ENCODE data around the gene ING5. TPM values are rescaled to one million over a fixed set of nuclear protein-coding genes. Genes with fewer than 3 reads are reported as not detected.

The ING5 gene
- total RNA-seq, 1 experiment from 2014 or later: 34.4 TPM

DNA sequence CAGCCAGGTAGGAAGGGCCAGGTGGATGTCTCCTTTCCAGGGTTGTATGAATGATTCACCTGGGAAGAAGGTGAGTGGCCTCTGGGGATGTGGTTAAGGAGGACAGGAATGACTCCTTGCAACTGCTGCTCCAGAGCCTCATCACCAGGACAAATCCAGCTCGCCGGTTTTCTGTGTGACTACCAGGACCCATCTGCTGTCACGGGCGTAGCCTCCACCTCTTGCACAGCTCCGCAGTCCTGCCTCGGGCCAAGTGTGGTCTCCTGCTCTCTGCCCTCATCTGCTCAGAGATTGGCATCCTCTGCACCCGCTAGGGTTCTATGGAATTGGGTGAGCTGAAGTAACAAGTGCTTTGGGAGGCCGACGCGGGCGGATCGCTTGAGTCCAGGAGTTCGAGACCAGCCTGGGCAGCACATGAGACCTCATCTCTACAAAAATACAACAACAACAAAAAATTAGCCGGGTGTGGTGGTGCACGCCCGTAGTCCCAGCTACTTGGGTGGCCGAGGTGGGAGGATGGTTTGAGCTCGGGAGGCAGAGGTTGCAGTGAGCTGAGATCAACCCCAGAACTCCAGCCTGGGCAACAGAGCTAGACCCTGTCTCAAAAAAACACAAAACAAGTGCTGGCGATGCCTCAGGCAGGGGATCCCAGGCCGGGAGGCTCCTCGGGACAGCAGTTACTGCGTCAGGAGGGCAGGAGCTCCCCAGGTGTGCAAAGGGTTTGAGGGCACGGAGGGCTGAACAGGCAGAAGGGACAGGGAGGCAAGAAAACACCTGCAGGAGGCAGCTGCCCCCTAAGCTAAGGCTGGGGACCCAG, 31.8 kb downstream of the ING5 start:
- no peaks in the 10 kb centered on the region for H3K9me3 ChIP-seq (ENCODE audit: low read length)
- peak overlapping the region; percentile 90 for H3K4me2 ChIP-seq (ENCODE audit: low read depth, low read length, poor library complexity, severe bottlenecking)
- no peaks in the 10 kb centered on the region for H4K20me1 ChIP-seq (ENCODE audit: insufficient read depth, low read depth, low read length)
- H3K36me3 ChIP-seq (ENCODE audit: insufficient read depth, low read length): no peaks in the 10 kb centered on the region
- no peaks in the 10 kb centered on the region for H3K27me3 ChIP-seq (ENCODE audit: low read length)
- peak; percentile 43 for DNase-seq
- H3K9me2 ChIP-seq (replicated peaks; ENCODE audit: insufficient read depth, low read length): no peaks in the 10 kb centered on the region
- peaks cover 38% of the 10 kb centered on the region for H3K79me2 ChIP-seq (ENCODE audit: low read length)
- H3K9ac ChIP-seq (ENCODE audit: low read length): peak overlapping the region; percentile 67
- H3K4me1 ChIP-seq (ENCODE audit: low read length): peaks cover 14% of the 10 kb centered on the region
- H3K4me3 ChIP-seq (ENCODE audit: low read length): peak overlapping the region; percentile 97
- peak overlapping the region; percentile 74 for H2AFZ ChIP-seq (ENCODE audit: low read length)
- no peak overlapping the region for H3K27ac ChIP-seq (ENCODE audit: low read length)

DNA sequence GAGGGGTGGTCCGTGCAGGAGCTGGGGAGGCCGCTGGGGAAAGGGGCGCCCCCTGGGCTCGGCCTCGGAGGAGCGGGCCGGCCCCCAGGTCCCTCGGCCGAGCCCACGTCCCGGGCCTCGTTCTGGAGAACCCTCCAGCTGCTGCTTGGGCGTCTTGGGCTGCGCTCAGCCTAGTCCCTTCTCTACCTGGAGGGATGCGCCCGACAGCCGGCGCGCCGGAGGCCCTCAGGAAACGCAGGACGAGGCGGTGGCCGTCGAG, 32.3 kb downstream of the ING5 start:
- Histone ChIP-seq H3K4me3 (ENCODE audit: low read length) (peak overlapping the region; percentile 97), H3K9me2 (replicated peaks; ENCODE audit: insufficient read depth, low read length) (no peaks in the 10 kb centered on the region), H3K27ac (ENCODE audit: low read length) (no peak overlapping the region), H4K20me1 (ENCODE audit: insufficient read depth, low read depth, low read length) (no peaks in the 10 kb centered on the region), H3K27me3 (ENCODE audit: low read length) (no peaks in the 10 kb centered on the region), H2AFZ (ENCODE audit: low read length) (peak overlapping the region; percentile 74), H3K36me3 (ENCODE audit: insufficient read depth, low read length) (no peaks in the 10 kb centered on the region), H3K4me2 (ENCODE audit: low read depth, low read length, poor library complexity, severe bottlenecking) (peak overlapping the region; percentile 90), H3K9me3 (ENCODE audit: low read length) (no peaks in the 10 kb centered on the region), H3K9ac (ENCODE audit: low read length) (peak overlapping the region; percentile 67), H3K4me1 (ENCODE audit: low read length) (peaks cover 14% of the 10 kb centered on the region), H3K79me2 (ENCODE audit: low read length) (peaks cover 43% of the 10 kb centered on the region)
- DNase-seq: no peak

DNA sequence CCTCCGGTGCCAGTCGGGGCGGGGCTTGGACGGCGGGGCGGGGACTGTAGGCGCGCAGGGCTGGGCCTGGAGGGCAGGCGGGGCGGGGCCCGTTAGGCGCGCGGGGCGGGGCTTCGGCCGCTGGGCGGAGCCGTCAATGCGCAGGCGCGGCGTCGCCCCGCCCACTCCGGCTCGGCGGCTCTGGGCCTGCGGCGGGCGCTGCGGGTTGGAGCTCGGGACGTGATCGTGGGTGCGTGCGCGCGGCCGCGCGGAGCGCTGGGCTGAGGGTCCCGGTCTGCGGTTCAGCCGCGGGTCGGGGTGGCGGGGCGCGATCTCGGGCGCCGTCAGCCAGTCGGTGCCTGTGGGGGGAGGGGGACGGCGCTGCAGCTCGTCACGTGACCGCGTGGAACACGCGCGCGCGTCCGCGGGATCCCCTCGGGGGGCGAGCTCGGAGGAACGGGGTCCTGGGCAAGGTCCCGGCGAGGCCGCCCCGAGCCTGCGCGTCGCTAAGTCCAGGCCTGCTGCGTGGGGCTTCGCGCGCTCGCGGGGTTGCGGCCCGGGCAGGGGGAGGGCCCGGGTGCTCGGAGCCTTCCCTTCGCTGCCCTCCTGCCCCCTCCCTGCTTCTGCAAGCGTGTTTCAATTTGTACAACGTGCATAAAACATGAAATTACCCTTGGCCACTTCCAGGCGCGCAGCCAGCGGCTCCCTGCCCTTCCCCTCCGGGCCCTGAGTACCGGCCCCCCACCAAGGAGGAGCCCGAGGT, 32.8 kb downstream of the ING5 start, which contains the start of gene D2HGDH:
D2HGDH (plus strand) TSS at position 164 of the 742 bp plus-strand sequence. CDS start 595 bp downstream, outside the sequence.
- Histone ChIP-seq H3K79me2 (ENCODE audit: low read length) (peaks cover 48% of the 10 kb centered on the region), H3K9ac (ENCODE audit: low read length) (peak within 1 kb of the TSS; percentile 99), H3K9me2 (replicated peaks; ENCODE audit: insufficient read depth, low read length) (no peaks in the 10 kb centered on the region), H3K4me1 (ENCODE audit: low read length) (peaks cover 14% of the 10 kb centered on the region), H3K27ac (ENCODE audit: low read length) (peak within 1 kb of the TSS; percentile 67), H4K20me1 (ENCODE audit: insufficient read depth, low read depth, low read length) (no peaks in the 10 kb centered on the region), H3K4me2 (ENCODE audit: low read depth, low read length, poor library complexity, severe bottlenecking) (peak within 1 kb of the TSS; percentile 90), H2AFZ (ENCODE audit: low read length) (peak within 1 kb of the TSS; percentile 74), H3K9me3 (ENCODE audit: low read length) (no peaks in the 10 kb centered on the region), H3K4me3 (ENCODE audit: low read length) (peak within 1 kb of the TSS; percentile 97), H3K36me3 (ENCODE audit: insufficient read depth, low read length) (no peaks in the 10 kb centered on the region), H3K27me3 (ENCODE audit: low read length) (no peaks in the 10 kb centered on the region)
- DNase-seq: peak; percentile 95

DNA sequence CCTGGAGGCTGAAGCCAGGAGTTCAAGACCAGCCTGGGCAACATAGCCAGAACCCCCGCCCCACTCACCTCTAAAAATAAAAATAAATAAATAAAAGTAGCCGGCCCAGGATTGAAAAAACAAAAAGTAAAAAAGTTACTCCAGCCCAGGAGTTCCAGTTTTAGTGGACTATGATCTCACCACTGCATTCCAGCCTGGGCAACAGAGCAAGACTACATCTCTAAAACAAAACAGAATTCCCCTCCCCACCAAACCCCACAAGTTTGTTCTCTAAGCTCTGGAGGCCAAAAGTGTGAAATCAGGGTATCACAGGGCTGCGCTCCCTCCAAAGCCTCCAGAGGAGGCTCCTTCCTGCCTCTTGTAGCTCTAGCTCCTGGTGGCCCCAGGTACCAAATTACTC, 34.3 kb downstream of the ING5 start:
- Histone ChIP-seq H3K9me2 (replicated peaks; ENCODE audit: insufficient read depth, low read length) (no peaks in the 10 kb centered on the region), H3K27me3 (ENCODE audit: low read length) (no peaks in the 10 kb centered on the region), H3K4me1 (ENCODE audit: low read length) (peaks cover 14% of the 10 kb centered on the region), H3K27ac (ENCODE audit: low read length) (no peak overlapping the region), H3K9me3 (ENCODE audit: low read length) (no peaks in the 10 kb centered on the region), H4K20me1 (ENCODE audit: insufficient read depth, low read depth, low read length) (no peaks in the 10 kb centered on the region), H3K9ac (ENCODE audit: low read length) (peak overlapping the region; percentile 99; the same call in 1 of the 2 replicates), H2AFZ (ENCODE audit: low read length) (no peak overlapping the region), H3K36me3 (ENCODE audit: insufficient read depth, low read length) (no peaks in the 10 kb centered on the region), H3K4me3 (ENCODE audit: low read length) (peak overlapping the region; percentile 97; the same call in 1 of the 2 replicates), H3K4me2 (ENCODE audit: low read depth, low read length, poor library complexity, severe bottlenecking) (peak overlapping the region; percentile 90), H3K79me2 (ENCODE audit: low read length) (peaks cover 55% of the 10 kb centered on the region)
- no peak for DNase-seq

DNA sequence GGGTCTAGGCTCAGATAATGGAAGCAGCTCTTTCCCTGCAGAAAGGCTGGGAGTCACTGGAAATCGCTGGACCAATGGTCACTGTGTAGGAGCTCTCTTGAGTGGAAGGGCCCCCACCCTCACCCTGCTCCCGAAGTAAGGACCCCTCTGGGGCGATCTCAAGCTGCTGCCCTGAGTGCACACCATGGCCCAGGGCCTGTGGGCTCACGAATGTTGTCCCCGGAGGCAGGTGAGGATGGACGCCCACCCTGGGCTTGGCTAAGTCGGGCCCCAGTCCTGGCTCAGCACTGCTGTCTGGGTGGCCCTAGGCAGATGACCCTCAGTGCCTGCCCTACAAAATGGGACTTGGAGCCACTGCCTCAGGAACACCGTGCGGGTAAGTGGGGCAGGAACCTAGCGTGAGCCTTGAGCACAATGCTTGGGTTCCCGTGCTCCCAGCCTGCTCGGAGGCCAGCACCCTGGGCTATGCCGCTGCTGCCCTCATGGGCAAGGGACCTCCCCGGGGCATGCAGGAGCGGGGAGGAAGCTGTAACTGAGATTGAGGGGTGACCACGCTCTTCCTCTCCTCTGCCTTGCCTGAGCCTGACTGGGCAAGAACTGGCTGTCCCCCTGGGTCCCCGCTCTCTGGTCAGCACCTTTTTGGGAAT, 36.3 kb downstream of the ING5 start:
- no peaks in the 10 kb centered on the region for H4K20me1 ChIP-seq (ENCODE audit: insufficient read depth, low read depth, low read length)
- no peaks in the 10 kb centered on the region for H3K9me2 ChIP-seq (replicated peaks; ENCODE audit: insufficient read depth, low read length)
- H3K79me2 ChIP-seq (ENCODE audit: low read length): peaks cover 60% of the 10 kb centered on the region
- H3K4me2 ChIP-seq (ENCODE audit: low read depth, low read length, poor library complexity, severe bottlenecking): no peak overlapping the region
- no peaks in the 10 kb centered on the region for H3K27me3 ChIP-seq (ENCODE audit: low read length)
- no peak overlapping the region for H3K4me3 ChIP-seq (ENCODE audit: low read length)
- H3K36me3 ChIP-seq (ENCODE audit: insufficient read depth, low read length): no peaks in the 10 kb centered on the region
- peaks cover 14% of the 10 kb centered on the region for H3K4me1 ChIP-seq (ENCODE audit: low read length)
- H3K9ac ChIP-seq (ENCODE audit: low read length): no peak overlapping the region
- DNase-seq: no peak
- no peak overlapping the region for H3K27ac ChIP-seq (ENCODE audit: low read length)
- H3K9me3 ChIP-seq (ENCODE audit: low read length): no peaks in the 10 kb centered on the region
- no peak overlapping the region for H2AFZ ChIP-seq (ENCODE audit: low read length)

DNA sequence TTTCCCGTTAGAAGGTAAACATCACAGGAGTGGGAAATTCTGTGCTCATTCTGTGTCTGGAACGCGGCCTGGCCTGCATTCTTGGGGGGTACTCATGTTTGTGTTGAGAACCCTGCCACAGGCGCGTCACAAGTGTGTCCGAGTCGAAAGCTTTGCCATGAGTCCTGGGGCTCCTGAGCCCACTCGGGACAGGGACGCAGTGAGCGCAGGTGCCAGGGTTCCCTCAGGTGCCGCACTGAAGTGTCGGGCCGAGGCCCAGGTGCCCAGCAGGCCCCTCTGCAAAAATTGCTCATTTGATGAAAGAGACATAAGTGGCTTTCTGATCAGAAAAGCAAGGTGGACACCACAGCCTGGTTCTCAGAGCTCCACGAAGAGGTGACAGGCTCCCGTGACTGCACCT, 37.3 kb downstream of the ING5 start:
- H3K27me3 ChIP-seq (ENCODE audit: low read length): no peaks in the 10 kb centered on the region
- H3K4me3 ChIP-seq (ENCODE audit: low read length): no peak overlapping the region
- no peak overlapping the region for H3K9ac ChIP-seq (ENCODE audit: low read length)
- H3K9me2 ChIP-seq (replicated peaks; ENCODE audit: insufficient read depth, low read length): no peaks in the 10 kb centered on the region
- peaks cover 4% of the 10 kb centered on the region; the same call in 1 of the 2 replicates for H3K36me3 ChIP-seq (ENCODE audit: insufficient read depth, low read length)
- no peak for DNase-seq
- no peak overlapping the region for H3K27ac ChIP-seq (ENCODE audit: low read length)
- H3K4me2 ChIP-seq (ENCODE audit: low read depth, low read length, poor library complexity, severe bottlenecking): no peak overlapping the region
- no peak overlapping the region for H2AFZ ChIP-seq (ENCODE audit: low read length)
- peaks cover 60% of the 10 kb centered on the region for H3K79me2 ChIP-seq (ENCODE audit: low read length)
- H4K20me1 ChIP-seq (ENCODE audit: insufficient read depth, low read depth, low read length): no peaks in the 10 kb centered on the region
- peaks cover 10% of the 10 kb centered on the region for H3K4me1 ChIP-seq (ENCODE audit: low read length)
- no peaks in the 10 kb centered on the region for H3K9me3 ChIP-seq (ENCODE audit: low read length)

DNA sequence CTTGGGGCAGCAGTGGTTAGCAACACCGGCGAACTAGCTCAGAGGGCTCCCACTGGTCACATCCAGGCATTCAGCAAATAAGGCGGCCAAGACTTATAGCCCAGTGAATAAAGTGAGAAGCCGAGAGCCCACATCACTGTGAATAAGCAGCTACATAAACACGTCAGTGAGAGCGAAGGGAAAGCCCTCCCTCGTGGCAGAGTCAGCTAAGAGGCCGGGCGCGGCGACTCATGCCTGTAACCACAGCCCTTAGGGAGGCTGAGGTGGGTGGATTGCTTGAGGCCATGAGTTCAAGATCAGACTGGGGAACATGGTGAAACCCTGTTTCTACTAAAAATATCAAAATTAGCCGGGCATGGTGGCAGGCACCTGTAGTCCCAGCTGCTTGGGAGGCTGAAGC, 37.8 kb downstream of the ING5 start:
- H3K9me2 ChIP-seq (replicated peaks; ENCODE audit: insufficient read depth, low read length): no peaks in the 10 kb centered on the region
- H2AFZ ChIP-seq (ENCODE audit: low read length): no peak overlapping the region
- DNase-seq: no peak
- peaks cover 59% of the 10 kb centered on the region for H3K79me2 ChIP-seq (ENCODE audit: low read length)
- no peak overlapping the region for H3K9ac ChIP-seq (ENCODE audit: low read length)
- H3K27ac ChIP-seq (ENCODE audit: low read length): no peak overlapping the region
- no peak overlapping the region for H3K4me2 ChIP-seq (ENCODE audit: low read depth, low read length, poor library complexity, severe bottlenecking)
- H3K4me1 ChIP-seq (ENCODE audit: low read length): peaks cover 9% of the 10 kb centered on the region
- no peaks in the 10 kb centered on the region for H3K27me3 ChIP-seq (ENCODE audit: low read length)
- H4K20me1 ChIP-seq (ENCODE audit: insufficient read depth, low read depth, low read length): no peaks in the 10 kb centered on the region
- no peaks in the 10 kb centered on the region for H3K9me3 ChIP-seq (ENCODE audit: low read length)
- no peak overlapping the region for H3K4me3 ChIP-seq (ENCODE audit: low read length)
- H3K36me3 ChIP-seq (ENCODE audit: insufficient read depth, low read length): peaks cover 9% of the 10 kb centered on the region

DNA sequence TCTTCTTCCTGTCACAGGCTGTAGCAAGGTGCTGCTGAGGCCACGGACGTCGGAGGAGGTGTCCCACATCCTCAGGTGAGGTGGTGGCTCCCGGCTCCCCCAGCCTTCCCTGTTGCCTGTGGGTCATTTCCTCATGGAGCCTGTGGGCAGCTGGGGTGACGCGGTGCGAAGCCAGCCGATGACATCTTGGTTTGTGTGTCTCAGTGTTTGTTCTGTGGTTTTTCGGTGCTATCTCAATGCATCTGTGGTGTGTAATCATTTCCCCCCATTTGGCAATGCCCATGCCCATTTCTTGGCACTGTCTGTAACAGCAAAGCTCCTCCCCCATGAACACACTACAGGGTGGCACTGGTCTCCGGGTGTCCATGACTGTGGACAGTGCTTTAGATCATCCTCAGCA, 39.2 kb downstream of the ING5 start:
- Histone ChIP-seq H2AFZ (ENCODE audit: low read length) (no peak overlapping the region), H3K4me2 (ENCODE audit: low read depth, low read length, poor library complexity, severe bottlenecking) (no peak overlapping the region), H3K9me3 (ENCODE audit: low read length) (no peaks in the 10 kb centered on the region), H3K79me2 (ENCODE audit: low read length) (peaks cover 45% of the 10 kb centered on the region), H3K9ac (ENCODE audit: low read length) (no peak overlapping the region), H3K27ac (ENCODE audit: low read length) (no peak overlapping the region), H3K4me1 (ENCODE audit: low read length) (peaks cover 3% of the 10 kb centered on the region), H3K27me3 (ENCODE audit: low read length) (no peaks in the 10 kb centered on the region), H3K4me3 (ENCODE audit: low read length) (no peak overlapping the region), H4K20me1 (ENCODE audit: insufficient read depth, low read depth, low read length) (no peaks in the 10 kb centered on the region), H3K36me3 (ENCODE audit: insufficient read depth, low read length) (peaks cover 17% of the 10 kb centered on the region), H3K9me2 (replicated peaks; ENCODE audit: insufficient read depth, low read length) (no peaks in the 10 kb centered on the region)
- no peak for DNase-seq
